Endothelial cell of umbilical vein (primary cell): ENCODE data around the gene HSD17B14. TPM values are rescaled to one million over a fixed set of nuclear protein-coding genes. Genes with fewer than 3 reads are reported as not detected.

ENCODE experiments used
- BruUV-seq: library from RNA; stranded (reverse); fragments of 400-500 nt; replicated peaks from 2 replicates; lab custom pipeline; 2021; lab: Mats Ljungman, UMichigan
- CTCF ChIA-PET: fragments of 300-600, 350-600 bp; sonication (Branson Sonifier 250); formaldehyde crosslinking; loops from one replicate; lab custom pipeline; 2021; ENCODE audit warnings: antibody characterized with exemption, inconsistent platforms; lab: Charles Lee
- POLR2A ChIA-PET: fragments of 300-600, 350-600 bp; sonication (Branson Sonifier 250); formaldehyde crosslinking; loops from one replicate; lab custom pipeline; 2021; ENCODE audit warnings: antibody characterized with exemption, inconsistent platforms; lab: Charles Lee
- DNase-seq: peaks from one replicate; pipeline ENCODE4 v3.0.0-alpha.2; 2011; ENCODE audit warnings: low read depth, low spot score
- FAIRE-seq: peaks from 2 replicates; lab custom pipeline; 2011; peaks lifted over from hg19 to GRCh38; lab: Jason Lieb, UNC
- H2AFZ ChIP-seq: 2 replicates; pipeline ENCODE4 v1.6.0; 2012; ENCODE audit warnings: low read depth, low read length, control low read depth, inconsistent platforms
- H3K27ac ChIP-seq: 2 replicates; pipeline ENCODE4 v1.5.1; 2011; ENCODE audit warnings: low read depth, mild to moderate bottlenecking, control low read depth, low read length, moderate library complexity; ENCODE audit not compliant: insufficient read depth
- H3K27me3 ChIP-seq, 2 experiments: 2 replicates each; pipeline versions ENCODE4 v1.6.0 to v1.6.1; 2011; ENCODE audit warnings: low read length in 2 of 2, mixed read lengths in 1 of 2; ENCODE audit not compliant: control insufficient read depth in 2 of 2, insufficient read depth in 2 of 2
- H3K36me3 ChIP-seq, 2 experiments: 2 replicates in 1 of 2; 3 replicates in 1 of 2; pipeline ENCODE4 v1.5.1; 2011; ENCODE audit warnings: low read length in 2 of 2, mild to moderate bottlenecking in 1 of 2, moderate library complexity in 1 of 2; ENCODE audit not compliant: control insufficient read depth in 2 of 2, insufficient read depth in 2 of 2; ENCODE audit errors: extremely low read depth in 1 of 2
- H3K4me1 ChIP-seq: 3 replicates; pipeline ENCODE4 v1.5.1; 2011; ENCODE audit warnings: mild to moderate bottlenecking, low read length; ENCODE audit not compliant: control insufficient read depth, insufficient read depth; ENCODE audit errors: extremely low read depth
- H3K4me2 ChIP-seq: 2 replicates; pipeline ENCODE4 v1.6.1; 2011; ENCODE audit warnings: low read length, control low read depth, mixed read lengths; ENCODE audit not compliant: insufficient read depth
- H3K4me3 ChIP-seq, 3 experiments: fragments of 200-600 bp in 1 of 3; sonication (generic), shearing (Covaris generic) in 1 of 3; replicated peaks in 1 of 3; 2 replicates each; pipeline ENCODE4 v1.5.1; 2011 to 2016; ENCODE audit warnings: control low read depth in 3 of 3, low read length in 3 of 3, mild to moderate bottlenecking in 2 of 3, inconsistent platforms in 1 of 3, low read depth in 1 of 3, moderate library complexity in 1 of 3; ENCODE audit not compliant: insufficient read depth in 1 of 3
- H3K79me2 ChIP-seq: 2 replicates; pipeline ENCODE4 v1.6.0; 2012; ENCODE audit warnings: low read length, inconsistent platforms; ENCODE audit not compliant: control insufficient read depth, insufficient read depth
- H3K9ac ChIP-seq: replicated peaks from 2 replicates; pipeline ENCODE3; 2011; ENCODE audit warnings: low read length, control low read depth; ENCODE audit not compliant: insufficient read depth; ENCODE audit errors: extremely low read depth
- H3K9me1 ChIP-seq: replicated peaks from 3 replicates; pipeline ENCODE4 v1.6.0; 2011; ENCODE audit warnings: mild to moderate bottlenecking, low read length; ENCODE audit not compliant: control insufficient read depth, insufficient read depth; ENCODE audit errors: extremely low read depth
- H3K9me3 ChIP-seq: replicated peaks from 2 replicates; pipeline ENCODE4 v1.5.1; 2012; ENCODE audit warnings: low read length, inconsistent platforms; ENCODE audit not compliant: control insufficient read depth, insufficient read depth
- H4K20me1 ChIP-seq: replicated peaks from 2 replicates; pipeline ENCODE3; 2011; ENCODE audit warnings: mild to moderate bottlenecking, low read length; ENCODE audit not compliant: control insufficient read depth, insufficient read depth; ENCODE audit errors: extremely low read depth
- EZH2 ChIP-seq: IDR thresholded peaks from 2 replicates; pipeline ENCODE4 v1.6.1; 2012; ENCODE audit warnings: borderline replicate concordance, low read depth, mild to moderate bottlenecking, moderate library complexity, low read length, inconsistent platforms; ENCODE audit not compliant: severe bottlenecking
- FOS ChIP-seq: IDR thresholded peaks from 2 replicates; pipeline ENCODE4 v1.6.1; 2011; ENCODE audit warnings: mild to moderate bottlenecking, low read length, moderate library complexity, borderline replicate concordance; ENCODE audit not compliant: insufficient read depth
- GATA2 ChIP-seq: IDR thresholded peaks from 2 replicates; pipeline ENCODE4 v1.7.0; 2011; ENCODE audit warnings: low read depth, mild to moderate bottlenecking, moderate library complexity, mixed read lengths, low read length; ENCODE audit not compliant: insufficient read length, insufficient read depth
- JUN ChIP-seq: IDR thresholded peaks from 2 replicates; pipeline ENCODE4 v1.6.1; 2011; ENCODE audit warnings: borderline replicate concordance, low read depth; ENCODE audit not compliant: insufficient read length, insufficient read depth
- MYC ChIP-seq: IDR thresholded peaks from one replicate; pipeline ENCODE4 v1.6.1; 2011; ENCODE audit warnings: mild to moderate bottlenecking, low read depth, low read length
- POLR2A ChIP-seq: IDR thresholded peaks from 2 replicates; pipeline ENCODE4 v1.6.1; 2012; ENCODE audit warnings: low read depth, mild to moderate bottlenecking, control low read depth, low read length
- POLR2AphosphoS5 ChIP-seq: IDR thresholded peaks from 2 replicates; pipeline ENCODE4 v1.6.1; 2012; ENCODE audit warnings: low read depth, mild to moderate bottlenecking, control low read depth, low read length, moderate library complexity; ENCODE audit not compliant: insufficient read depth
- dilution Hi-C: fragments of 300-500 bp; cut with MboI; formaldehyde crosslinking; loops from one replicate; pipeline ENCODE4 v1.15.0; 2019; ENCODE audit warnings: low sequenced_read_pairs; ENCODE audit not compliant: extremely low pct_ligation_motif_present
- intact Hi-C: fragments of 100-400 bp; cut with micrococcal nuclease; formaldehyde crosslinking; loops from one replicate; pipeline ENCODE4 v1.10.0; 2022
- polyA plus RNA-seq, 4 experiments: library from polyadenylated mRNA; depleted of rRNA in 3 of 4; stranded (reverse) in 3 of 4; unstranded in 1 of 4; fragments of >200 nt; gene quantifications; 2 replicates each; pipeline versions ENCODE4 v1.2.1 to v1.2.3, GENCODE V29; 2011 to 2012; ENCODE audit warnings: missing spikeins in 1 of 4
- total RNA-seq: library from RNA; stranded (reverse); gene quantifications from 2 replicates; pipeline ENCODE4 v1.2.3, GENCODE V29; 2021
- TF ChIP-seq, protein P1 (sequence below): IDR thresholded peaks from 2 replicates; pipeline ENCODE4 v1.6.1; 2011; ENCODE audit not compliant: insufficient read depth, insufficient read length
- TF ChIP-seq, protein P2 (sequence below), 2 donors: IDR thresholded peaks; 1 replicate in 1 of 2; 2 replicates in 1 of 2; pipeline ENCODE4 v1.5.1; 2011; ENCODE audit warnings: low read length in 2 of 2, mild to moderate bottlenecking in 2 of 2, moderate library complexity in 2 of 2, control low read depth in 1 of 2, inconsistent platforms in 1 of 2, low read depth in 1 of 2; ENCODE audit not compliant: insufficient read depth in 1 of 2; ENCODE audit errors: extremely low read depth in 1 of 2

HSD17B14 gene
- total and polyA plus RNA-seq, 2 donors (not counting 3 experiments of a cell fraction or from before 2014, with no cell fraction given): 20.9 to 46.3 TPM

DNA sequence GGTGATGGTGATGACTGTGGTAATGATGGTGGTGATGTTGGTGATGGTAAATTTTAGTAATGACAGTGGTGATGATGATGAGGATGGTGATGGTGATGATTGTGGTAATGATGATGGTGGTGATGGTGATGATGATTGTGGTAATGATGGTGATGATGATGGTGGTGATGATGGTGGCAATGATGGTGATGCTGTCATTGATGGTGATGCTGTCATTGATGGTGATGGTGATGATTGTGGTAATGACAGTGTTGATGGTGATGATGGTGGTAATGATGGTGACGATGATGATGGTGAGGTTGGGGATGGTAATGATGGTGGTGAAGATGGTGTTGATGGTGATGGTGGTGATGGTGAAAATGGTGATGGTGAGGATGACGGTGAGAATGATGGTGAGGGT is 13.8 kb downstream of the HSD17B14 start:
- H3K4me1 ChIP-seq: no peaks in the 10 kb centered on the region
- H3K4me2 ChIP-seq: no peak overlapping the region
- no peak overlapping the region for H2AFZ ChIP-seq
- POLR2A ChIA-PET: no interaction called here
- H3K79me2 ChIP-seq: no peaks in the 10 kb centered on the region
- TF ChIP-seq, protein P1, sequence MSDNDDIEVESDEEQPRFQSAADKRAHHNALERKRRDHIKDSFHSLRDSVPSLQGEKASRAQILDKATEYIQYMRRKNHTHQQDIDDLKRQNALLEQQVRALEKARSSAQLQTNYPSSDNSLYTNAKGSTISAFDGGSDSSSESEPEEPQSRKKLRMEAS: no peak
- no peak for TF ChIP-seq POLR2A
- TF ChIP-seq, protein P2, sequence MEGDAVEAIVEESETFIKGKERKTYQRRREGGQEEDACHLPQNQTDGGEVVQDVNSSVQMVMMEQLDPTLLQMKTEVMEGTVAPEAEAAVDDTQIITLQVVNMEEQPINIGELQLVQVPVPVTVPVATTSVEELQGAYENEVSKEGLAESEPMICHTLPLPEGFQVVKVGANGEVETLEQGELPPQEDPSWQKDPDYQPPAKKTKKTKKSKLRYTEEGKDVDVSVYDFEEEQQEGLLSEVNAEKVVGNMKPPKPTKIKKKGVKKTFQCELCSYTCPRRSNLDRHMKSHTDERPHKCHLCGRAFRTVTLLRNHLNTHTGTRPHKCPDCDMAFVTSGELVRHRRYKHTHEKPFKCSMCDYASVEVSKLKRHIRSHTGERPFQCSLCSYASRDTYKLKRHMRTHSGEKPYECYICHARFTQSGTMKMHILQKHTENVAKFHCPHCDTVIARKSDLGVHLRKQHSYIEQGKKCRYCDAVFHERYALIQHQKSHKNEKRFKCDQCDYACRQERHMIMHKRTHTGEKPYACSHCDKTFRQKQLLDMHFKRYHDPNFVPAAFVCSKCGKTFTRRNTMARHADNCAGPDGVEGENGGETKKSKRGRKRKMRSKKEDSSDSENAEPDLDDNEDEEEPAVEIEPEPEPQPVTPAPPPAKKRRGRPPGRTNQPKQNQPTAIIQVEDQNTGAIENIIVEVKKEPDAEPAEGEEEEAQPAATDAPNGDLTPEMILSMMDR (IDR thresholded peaks at IDR 0.05; ENCODE audit: extremely low read depth in 1 of 2, insufficient read depth in 1 of 2, low read depth in 1 of 2, low read length in 2 of 2): no peak
- no peak for TF ChIP-seq POLR2AphosphoS5
- TF ChIP-seq JUN: no peak
- no peak for TF ChIP-seq FOS
- TF ChIP-seq MYC: no peak
- TF ChIP-seq EZH2: no peak
- no peak for TF ChIP-seq GATA2
- intact Hi-C loops: no loop called here
- H3K27ac ChIP-seq: no peak overlapping the region
- H4K20me1 ChIP-seq: no peaks in the 10 kb centered on the region
- H3K9me3 ChIP-seq: no peaks in the 10 kb centered on the region
- H3K4me3 ChIP-seq: no peak overlapping the region
- H3K9me1 ChIP-seq: no peaks in the 10 kb centered on the region
- CTCF ChIA-PET: no interaction called here
- FAIRE-seq (no peak), DNase-seq (no peak)
- BruUV-seq: no TSS peak
- no peaks in the 10 kb centered on the region for H3K27me3 ChIP-seq
- H3K36me3 ChIP-seq: no peaks in the 10 kb centered on the region
- H3K9ac ChIP-seq: no peak overlapping the region
- dilution Hi-C loops: no loop called here
